COLO829 (cell line): Measurements from ENCODE around the gene ROPN1L.

ENCODE experiments used
- DNase-seq: peaks from one replicate; pipeline ENCODE4 v3.0.0; 2012; ENCODE audit warnings: low spot score

ROPN1L gene

GRCh38 chr5:10427978-10428377, 13.7 kb upstream of the ROPN1L start:
- DNase-seq: no peak

- DNase-seq: no peak
These were observed 10.3 kb upstream of the ROPN1L start for GRCh38 chr5:10431415-10431814.

- no peak for DNase-seq
These were observed 9.3 kb upstream of the ROPN1L start for GRCh38 chr5:10432059-10433008.

GRCh38 chr5:10434392-10434791, 7.3 kb upstream of the ROPN1L start:
- DNase-seq: no peak

- no peak for DNase-seq
These were observed 3.4 kb upstream of the ROPN1L start for GRCh38 chr5:10438301-10438700.

GRCh38 chr5:10439692-10440091, 2.0 kb upstream of the ROPN1L start:
- DNase-seq: no peak

GRCh38 chr5:10440367-10440990, 1.2 kb upstream of the ROPN1L start:
- no peak for DNase-seq

- DNase-seq: peak; percentile 5
These were observed 335 bp downstream of the ROPN1L start for GRCh38 chr5:10441992-10442435.

GRCh38 chr5:10442576-10442975, 897 bp downstream of the ROPN1L start:
- no peak for DNase-seq

- DNase-seq: no peak
These were observed 3.7 kb downstream of the ROPN1L start for GRCh38 chr5:10445352-10445751.

- no peak for DNase-seq
These were observed 4.8 kb downstream of the ROPN1L start for GRCh38 chr5:10446490-10446889.

- DNase-seq: no peak
These were observed 5.4 kb downstream of the ROPN1L start for GRCh38 chr5:10447041-10447440.

GRCh38 chr5:10448754-10449360, 7.2 kb downstream of the ROPN1L start:
- no peak for DNase-seq

GRCh38 chr5:10451137-10451824, 9.6 kb downstream of the ROPN1L start:
- no peak for DNase-seq

GRCh38 chr5:10452768-10453331, 11.2 kb downstream of the ROPN1L start:
- peak; percentile 74 for DNase-seq

- no peak for DNase-seq
These were observed 11.9 kb downstream of the ROPN1L start for GRCh38 chr5:10453545-10453944.

- no peak for DNase-seq
These were observed 13.1 kb downstream of the ROPN1L start for GRCh38 chr5:10454591-10455276.

- DNase-seq: no peak
These were observed 13.6 kb downstream of the ROPN1L start for GRCh38 chr5:10455277-10455670.

GRCh38 chr5:10456583-10457420, 15.1 kb downstream of the ROPN1L start:
- DNase-seq: no peak
